OCI-LY7 (cell line): ENCODE measurements around the gene TGFBI.

ENCODE experiments used
- CTCF ChIP-seq: fragments of 200-600 bp; sonication (generic); conservative IDR thresholded peaks from 2 replicates; pipeline ENCODE4 v1.5.1; 2014; ENCODE audit warnings: mild to moderate bottlenecking, antibody characterized with exemption, low read length, moderate library complexity, mixed read lengths
- EZH2phosphoT487 ChIP-seq: fragments of 200-600 bp; sonication (generic); IDR thresholded peaks from 2 replicates; pipeline ENCODE4 v1.6.1; 2018; ENCODE audit warnings: low read depth, borderline replicate concordance, mild to moderate bottlenecking, mixed run types, antibody characterized with exemption, low read length, moderate library complexity, mixed read lengths

DNA sequence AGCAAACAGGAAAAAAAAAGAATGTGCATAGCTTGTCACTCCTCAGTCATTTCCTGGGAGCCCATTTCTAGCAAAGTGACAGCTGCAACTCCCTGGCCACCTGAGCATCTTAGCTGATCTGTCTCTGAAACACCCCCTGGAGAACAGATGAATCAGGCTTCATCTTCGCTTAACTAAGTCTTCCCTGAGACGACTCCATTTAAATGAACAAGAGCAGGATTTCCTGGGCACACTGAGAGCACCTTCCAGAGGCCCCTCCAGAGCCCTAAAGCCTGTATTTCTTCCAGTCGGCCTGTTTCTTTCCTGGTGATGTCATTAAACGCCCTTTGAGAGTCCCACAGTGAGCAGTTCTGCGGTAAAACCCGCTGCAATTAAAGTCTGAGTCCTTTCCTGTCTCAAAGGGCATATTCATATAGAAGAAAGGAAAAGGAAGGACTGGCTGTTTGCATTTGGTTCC, 13.9 kb downstream of the TGFBI start:
- TF ChIP-seq CTCF (no peak), EZH2phosphoT487 (no peak)
